ENCODE results near the gene TPO. TPM values are rescaled to one million over a fixed set of nuclear protein-coding genes. Genes with fewer than 3 reads are reported as not detected.
"Not testable (repeated sequence)": the region's sequence is repeated elsewhere in the genome, so short reads cannot be mapped to it uniquely, and the experiment has no call there.

The TPO gene
- total and polyA plus RNA-seq, 11 donors: 3.0 to 13.8 (median 8.4) TPM

DNA sequence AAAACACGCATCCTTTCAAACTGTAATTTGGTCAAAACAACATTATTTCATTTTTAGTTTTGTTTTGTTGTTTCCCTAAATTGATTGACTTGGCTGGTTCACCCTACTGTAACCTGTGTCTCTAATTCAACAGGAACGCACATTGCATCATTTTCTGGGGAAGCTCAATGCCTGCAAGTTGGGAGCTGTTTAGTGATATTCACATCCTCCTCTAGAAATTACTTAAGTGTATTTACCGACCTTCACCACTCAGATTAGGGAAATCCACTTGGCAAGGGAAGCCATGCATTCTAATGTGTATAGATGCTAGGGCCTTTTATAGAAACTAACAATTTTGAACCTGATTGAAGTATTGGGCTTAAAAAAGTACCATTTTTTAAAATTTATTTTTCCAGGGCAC is 7.3 kb upstream of the TPO start:
- no peaks in the 10 kb centered on the region for H3K4me1 ChIP-seq
- intact Hi-C loops (cut with DNase I): no loop called here
- peaks cover 0 to 6% (median 0%) of the 10 kb centered on the region in 9 donors for H3K27me3 ChIP-seq
- H3K4me3 ChIP-seq: no peak overlapping the region
- H3K9me3 ChIP-seq: no peaks in the 10 kb centered on the region
- TF ChIP-seq, protein P1, sequence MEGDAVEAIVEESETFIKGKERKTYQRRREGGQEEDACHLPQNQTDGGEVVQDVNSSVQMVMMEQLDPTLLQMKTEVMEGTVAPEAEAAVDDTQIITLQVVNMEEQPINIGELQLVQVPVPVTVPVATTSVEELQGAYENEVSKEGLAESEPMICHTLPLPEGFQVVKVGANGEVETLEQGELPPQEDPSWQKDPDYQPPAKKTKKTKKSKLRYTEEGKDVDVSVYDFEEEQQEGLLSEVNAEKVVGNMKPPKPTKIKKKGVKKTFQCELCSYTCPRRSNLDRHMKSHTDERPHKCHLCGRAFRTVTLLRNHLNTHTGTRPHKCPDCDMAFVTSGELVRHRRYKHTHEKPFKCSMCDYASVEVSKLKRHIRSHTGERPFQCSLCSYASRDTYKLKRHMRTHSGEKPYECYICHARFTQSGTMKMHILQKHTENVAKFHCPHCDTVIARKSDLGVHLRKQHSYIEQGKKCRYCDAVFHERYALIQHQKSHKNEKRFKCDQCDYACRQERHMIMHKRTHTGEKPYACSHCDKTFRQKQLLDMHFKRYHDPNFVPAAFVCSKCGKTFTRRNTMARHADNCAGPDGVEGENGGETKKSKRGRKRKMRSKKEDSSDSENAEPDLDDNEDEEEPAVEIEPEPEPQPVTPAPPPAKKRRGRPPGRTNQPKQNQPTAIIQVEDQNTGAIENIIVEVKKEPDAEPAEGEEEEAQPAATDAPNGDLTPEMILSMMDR (IDR thresholded peaks at IDR 0.05): no peak
- no peak for TF ChIP-seq POLR2A (IDR thresholded peaks at IDR 0.05)
- DNase-seq (no peak), ATAC-seq (no peak)
- no peak overlapping the region for H3K27ac ChIP-seq
- peaks cover 0 to 5% (median 0%) of the 10 kb centered on the region in 9 donors for H3K36me3 ChIP-seq
- 69 to 78% (median 73%) methylated on average over 3 of the region's 3 CpGs for WGBS, 4 donors

DNA sequence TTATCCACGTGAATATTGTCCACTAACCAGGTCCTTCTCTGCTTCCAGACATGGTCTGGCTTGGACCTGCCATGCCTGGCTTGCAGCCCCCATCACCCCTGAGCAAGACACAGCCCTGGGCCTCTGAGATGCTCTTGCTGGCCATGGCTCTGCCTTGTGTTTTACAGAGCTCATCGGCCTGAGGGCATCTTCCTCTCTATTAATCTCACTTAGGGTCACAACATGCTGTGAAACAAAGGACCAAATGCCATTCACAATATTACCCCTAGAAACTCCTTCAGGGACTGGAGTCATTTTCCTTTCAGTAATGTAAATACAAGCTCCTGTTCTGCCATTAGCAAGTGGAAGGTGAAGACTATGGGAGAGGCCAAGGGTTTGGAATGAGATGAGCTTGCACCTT is 6.8 kb upstream of the TPO start:
- DNase-seq: no peak
- no peaks in the 10 kb centered on the region for H3K4me1 ChIP-seq
- intact Hi-C loops (cut with DNase I): no loop called here
- peaks cover 0 to 5% (median 0%) of the 10 kb centered on the region in 9 donors for H3K36me3 ChIP-seq
- H3K9me3 ChIP-seq: no peaks in the 10 kb centered on the region
- H3K27me3 ChIP-seq: peaks cover 0 to 6% (median 0%) of the 10 kb centered on the region in 9 donors
- TF ChIP-seq, protein P1 (IDR thresholded peaks at IDR 0.05): no peak
- TF ChIP-seq POLR2A (IDR thresholded peaks at IDR 0.05): no peak
- H3K4me3 ChIP-seq: no peak overlapping the region
- no peak overlapping the region for H3K27ac ChIP-seq
- WGBS, 4 donors: 84 to 100% (median 88%) methylated on average over 2 of the region's 2 CpGs
- ATAC-seq: no peak

DNA sequence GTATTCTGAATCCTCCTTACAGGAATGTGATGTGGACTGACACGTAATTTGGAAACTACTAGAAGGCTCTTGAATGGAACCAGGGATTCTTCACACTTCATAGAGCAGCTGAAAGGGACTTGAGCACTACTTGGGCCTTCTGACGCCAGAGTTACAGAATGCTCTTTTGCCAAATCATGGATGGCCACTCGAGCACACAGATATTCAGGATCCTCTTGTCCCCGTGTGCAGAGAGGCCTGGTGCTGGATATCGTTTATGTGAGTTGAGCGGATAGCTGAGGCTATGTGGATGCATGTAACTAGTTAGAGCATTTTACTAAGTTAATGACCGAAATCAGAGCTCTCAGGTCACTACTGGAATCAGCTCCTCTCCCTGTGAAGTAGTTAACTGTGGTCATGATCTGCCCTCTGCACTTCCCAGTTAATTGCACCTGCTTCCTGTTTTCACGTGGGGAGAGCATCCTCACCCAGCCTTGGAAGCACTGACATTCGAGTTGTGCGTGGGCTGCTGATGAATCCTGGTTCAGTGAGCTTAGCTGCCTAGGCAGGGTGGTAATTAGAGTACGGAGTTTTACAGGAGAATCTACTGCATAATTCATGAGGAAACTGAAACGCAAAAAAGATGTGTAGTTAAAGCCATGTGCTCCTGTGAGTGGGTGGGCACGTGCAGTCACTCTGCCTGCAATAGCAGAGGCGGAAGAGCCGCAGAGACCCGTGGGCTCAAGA is 5.2 kb upstream of the TPO start:
- TF ChIP-seq, protein P1 (IDR thresholded peaks at IDR 0.05): no peak
- no peak for TF ChIP-seq POLR2A (IDR thresholded peaks at IDR 0.05)
- DNase-seq (no peak), ATAC-seq (no peak)
- WGBS, 4 donors: 72 to 78% (median 76%) methylated on average over 16 of the region's 16 CpGs
- peaks cover 0 to 5% (median 0%) of the 10 kb centered on the region in 9 donors for H3K36me3 ChIP-seq
- intact Hi-C loops (cut with DNase I): no loop called here
- H3K27me3 ChIP-seq: peaks cover 0 to 6% (median 0%) of the 10 kb centered on the region in 9 donors
- no peak overlapping the region for H3K27ac ChIP-seq
- no peaks in the 10 kb centered on the region for H3K9me3 ChIP-seq
- H3K4me3 ChIP-seq: no peak overlapping the region
- H3K4me1 ChIP-seq: no peaks in the 10 kb centered on the region

- no peak for TF ChIP-seq POLR2A (IDR thresholded peaks at IDR 0.05)
- TF ChIP-seq, protein P1 (IDR thresholded peaks at IDR 0.05): no peak
Observed at GRCh38 chr2:1414121-1414520, 858 bp downstream of the TPO start.

DNA sequence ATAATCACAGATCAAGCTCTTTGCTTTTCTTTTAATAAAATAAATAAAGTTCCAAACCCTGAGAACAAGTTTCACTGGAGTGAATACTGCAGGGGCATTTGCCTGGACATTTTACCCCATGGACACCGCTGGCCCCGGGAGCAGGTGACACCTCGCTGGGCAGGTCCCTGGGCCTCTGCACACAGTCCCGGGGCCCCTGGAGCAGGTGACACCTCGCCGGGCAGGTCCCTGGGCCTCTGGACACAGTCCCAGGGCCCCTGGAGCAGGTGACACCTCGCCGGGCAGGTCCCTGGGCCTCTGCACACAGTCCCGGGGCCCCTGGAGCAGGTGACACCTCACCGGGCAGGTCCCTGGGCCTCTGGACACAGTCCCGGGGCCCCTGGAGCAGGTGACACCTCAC is 1.6 kb downstream of the TPO start:
- H3K27me3 ChIP-seq; H3K4me1 ChIP-seq; ATAC-seq; intact Hi-C loops (cut with DNase I); DNase-seq; H3K27ac ChIP-seq; H3K36me3 ChIP-seq; H3K9me3 ChIP-seq; H3K4me3 ChIP-seq: not testable (repeated sequence)
- WGBS, 4 donors: 73 to 90% (median 84%) methylated on average over 6 to 11 of the region's 11 CpGs

More at GRCh38 chr2:1414121-1414520, 858 bp downstream of the TPO start:
- no peak overlapping the region for H3K4me3 ChIP-seq
- H3K36me3 ChIP-seq: peaks cover 0 to 7% (median 0%) of the 10 kb centered on the region in 9 donors
- peak in 1 of 4 donors; percentile 41 for ATAC-seq
- intact Hi-C loops (cut with DNase I): no loop called here
- H3K4me1 ChIP-seq: no peaks in the 10 kb centered on the region
- no peaks in the 10 kb centered on the region for H3K9me3 ChIP-seq
- no peak overlapping the region for H3K27ac ChIP-seq
- DNase-seq: no peak
- no peaks in the 10 kb centered on the region for H3K27me3 ChIP-seq
- WGBS, 4 donors: 64 to 74% (median 71%) methylated on average over 13 of the region's 13 CpGs
